OCI-LY3 (cell line): Measurements from ENCODE around the gene BMAL1.

Experiments used
- H2AFZ ChIP-seq: fragments of 200-600, 300-600 bp; shearing (Covaris generic); 2 replicates; pipeline ENCODE4 v1.6.0; 2014; ENCODE audit warnings: antibody characterized with exemption, low read depth, low read length
- H3K27ac ChIP-seq: fragments of 200-600, 300-600 bp; sonication (generic); 2 replicates; pipeline ENCODE4 v1.5.1; 2014; ENCODE audit warnings: mild to moderate bottlenecking, low read length, moderate library complexity, mixed read lengths
- H3K27me3 ChIP-seq: fragments of 200-600, 300-600 bp; sonication (generic); 2 replicates; pipeline ENCODE4 v1.6.1; 2014; ENCODE audit warnings: low read depth, low read length, mixed read lengths
- H3K36me3 ChIP-seq: fragments of 200-600, 300-600 bp; sonication (generic); replicated peaks from 2 replicates; pipeline ENCODE3; 2014; ENCODE audit warnings: low read depth, low read length, mixed read lengths
- H3K4me1 ChIP-seq: fragments of 300-600, 200-600 bp; sonication (generic); 2 replicates; pipeline ENCODE4 v1.6.1; 2014; ENCODE audit warnings: low read length, mixed read lengths
- H3K4me2 ChIP-seq: fragments of 200-600, 300-600 bp; sonication (generic); 2 replicates; pipeline ENCODE4 v1.6.1; 2014; ENCODE audit warnings: low read length, mixed read lengths
- H3K4me3 ChIP-seq: fragments of 300-600, 200-600 bp; sonication (generic); 2 replicates; pipeline ENCODE4 v1.5.1; 2014; ENCODE audit warnings: antibody characterized with exemption, mild to moderate bottlenecking, low read length, moderate library complexity
- H3K79me2 ChIP-seq: fragments of 300-600, 200-600 bp; shearing (Covaris generic); 2 replicates; pipeline ENCODE4 v1.6.1; 2014; ENCODE audit warnings: mild to moderate bottlenecking, low read length, mixed read lengths
- H3K9ac ChIP-seq: fragments of 300-600, 200-600 bp; shearing (Covaris generic); 2 replicates; pipeline ENCODE4 v1.6.0; 2014; ENCODE audit warnings: mild to moderate bottlenecking, low read length, moderate library complexity
- H3K9me3 ChIP-seq: fragments of 200-600, 300-600 bp; shearing (Covaris generic); 2 replicates; pipeline ENCODE4 v1.6.1; 2014; ENCODE audit warnings: low read length, mixed read lengths; ENCODE audit not compliant: insufficient read depth
- H4K20me1 ChIP-seq: fragments of 200-600, 300-600 bp; sonication (generic); 2 replicates; pipeline ENCODE4 v1.6.1; 2016; ENCODE audit warnings: low read length, mixed read lengths; ENCODE audit not compliant: insufficient read depth
- EZH2phosphoT487 ChIP-seq: fragments of 200-600 bp; shearing (Covaris generic); IDR thresholded peaks from 2 replicates; pipeline ENCODE4 v1.6.1; 2018; ENCODE audit warnings: antibody characterized with exemption, mixed run types, low read depth
- TF ChIP-seq, protein P1 (sequence below): fragments of 200-600, 300-600 bp; sonication (generic); IDR thresholded peaks from 2 replicates; pipeline ENCODE4 v1.5.1; 2014; ENCODE audit warnings: antibody characterized with exemption, low read length, low read depth

BMAL1 gene

DNA sequence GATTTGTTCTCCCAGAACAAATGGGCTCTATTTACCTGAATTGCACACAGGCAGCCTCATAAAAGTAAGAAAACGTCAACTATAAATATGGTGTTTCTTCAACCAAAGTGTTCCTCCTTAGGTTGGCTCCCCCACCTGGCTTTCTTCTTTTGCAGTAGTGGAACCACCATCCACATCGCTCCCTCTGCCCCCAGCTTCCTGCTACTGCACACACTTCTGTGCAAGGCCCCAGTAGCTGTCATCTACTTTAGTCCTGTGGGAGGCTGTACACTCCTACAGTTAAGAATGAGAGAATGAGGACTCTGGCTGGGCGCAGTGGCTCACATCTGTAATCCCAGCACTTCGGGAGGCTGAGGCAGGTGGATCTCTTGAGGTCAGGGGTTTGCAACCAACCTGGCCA is 89.5 kb downstream of the BMAL1 start:
- no peaks in the 10 kb centered on the region for H3K36me3 ChIP-seq
- no peak overlapping the region for H3K4me2 ChIP-seq
- no peak overlapping the region for H3K9ac ChIP-seq
- H3K27me3 ChIP-seq, result no peaks in the 10 kb centered on the region
- H3K4me1 ChIP-seq, result no peaks in the 10 kb centered on the region
- no peak for TF ChIP-seq EZH2phosphoT487
- TF ChIP-seq, protein P1, sequence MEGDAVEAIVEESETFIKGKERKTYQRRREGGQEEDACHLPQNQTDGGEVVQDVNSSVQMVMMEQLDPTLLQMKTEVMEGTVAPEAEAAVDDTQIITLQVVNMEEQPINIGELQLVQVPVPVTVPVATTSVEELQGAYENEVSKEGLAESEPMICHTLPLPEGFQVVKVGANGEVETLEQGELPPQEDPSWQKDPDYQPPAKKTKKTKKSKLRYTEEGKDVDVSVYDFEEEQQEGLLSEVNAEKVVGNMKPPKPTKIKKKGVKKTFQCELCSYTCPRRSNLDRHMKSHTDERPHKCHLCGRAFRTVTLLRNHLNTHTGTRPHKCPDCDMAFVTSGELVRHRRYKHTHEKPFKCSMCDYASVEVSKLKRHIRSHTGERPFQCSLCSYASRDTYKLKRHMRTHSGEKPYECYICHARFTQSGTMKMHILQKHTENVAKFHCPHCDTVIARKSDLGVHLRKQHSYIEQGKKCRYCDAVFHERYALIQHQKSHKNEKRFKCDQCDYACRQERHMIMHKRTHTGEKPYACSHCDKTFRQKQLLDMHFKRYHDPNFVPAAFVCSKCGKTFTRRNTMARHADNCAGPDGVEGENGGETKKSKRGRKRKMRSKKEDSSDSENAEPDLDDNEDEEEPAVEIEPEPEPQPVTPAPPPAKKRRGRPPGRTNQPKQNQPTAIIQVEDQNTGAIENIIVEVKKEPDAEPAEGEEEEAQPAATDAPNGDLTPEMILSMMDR, result no peak
- no peak overlapping the region for H3K4me3 ChIP-seq
- no peak overlapping the region for H2AFZ ChIP-seq
- H3K79me2 ChIP-seq, result no peaks in the 10 kb centered on the region
- H4K20me1 ChIP-seq, result no peaks in the 10 kb centered on the region
- no peaks in the 10 kb centered on the region for H3K9me3 ChIP-seq
- no peak overlapping the region for H3K27ac ChIP-seq

DNA sequence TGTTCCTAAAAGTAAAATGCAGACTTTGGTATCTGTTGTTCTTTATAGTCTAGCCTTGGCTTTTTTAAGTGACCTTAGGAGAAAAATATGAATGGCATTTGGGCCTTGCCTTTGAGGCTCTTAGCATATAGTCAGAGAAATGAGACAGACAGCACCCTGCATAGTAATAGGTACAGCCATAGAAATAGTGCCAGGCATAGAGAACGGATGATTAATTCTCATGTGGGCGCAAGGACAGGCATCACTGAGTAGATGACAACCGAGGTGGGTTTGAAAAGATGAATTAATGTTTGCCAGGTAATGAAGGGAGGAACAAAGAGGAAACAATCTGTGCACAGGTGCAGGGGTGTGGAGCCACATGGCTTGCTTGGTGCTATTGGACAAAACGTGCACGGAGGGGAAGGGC is 90.5 kb downstream of the BMAL1 start:
- H3K4me3 ChIP-seq, result no peak overlapping the region
- no peak overlapping the region for H2AFZ ChIP-seq
- no peak overlapping the region for H3K27ac ChIP-seq
- no peaks in the 10 kb centered on the region for H4K20me1 ChIP-seq
- TF ChIP-seq, protein P1, result no peak
- no peak for TF ChIP-seq EZH2phosphoT487
- no peak overlapping the region for H3K4me2 ChIP-seq
- H3K36me3 ChIP-seq, result no peaks in the 10 kb centered on the region
- no peaks in the 10 kb centered on the region for H3K4me1 ChIP-seq
- no peaks in the 10 kb centered on the region for H3K9me3 ChIP-seq
- H3K27me3 ChIP-seq, result no peaks in the 10 kb centered on the region
- H3K79me2 ChIP-seq, result no peaks in the 10 kb centered on the region
- no peak overlapping the region for H3K9ac ChIP-seq

DNA sequence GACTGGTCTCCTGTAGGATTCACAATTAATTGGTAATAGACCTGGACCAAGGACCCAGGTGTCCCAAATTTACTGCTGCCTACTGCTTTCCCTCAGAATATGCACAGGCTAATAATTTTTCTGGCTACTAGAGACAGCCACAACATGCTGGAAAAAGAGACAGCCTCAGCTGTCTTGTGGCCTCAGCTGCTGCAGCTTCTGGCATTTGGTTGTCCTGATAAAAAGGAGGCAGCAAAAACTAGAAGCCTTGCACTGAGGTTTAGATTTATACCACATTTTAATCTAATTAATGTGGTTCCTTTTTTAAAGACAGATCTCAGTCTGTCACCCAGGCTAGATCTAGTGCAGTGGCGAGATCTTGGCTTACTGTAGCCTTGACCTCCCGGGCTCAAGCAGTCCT is 95.6 kb downstream of the BMAL1 start:
- H3K4me2 ChIP-seq, result no peak overlapping the region
- no peaks in the 10 kb centered on the region for H3K9me3 ChIP-seq
- H3K9ac ChIP-seq, result no peak overlapping the region
- H3K79me2 ChIP-seq, result no peaks in the 10 kb centered on the region
- H3K4me1 ChIP-seq, result no peaks in the 10 kb centered on the region
- H4K20me1 ChIP-seq, result no peaks in the 10 kb centered on the region
- TF ChIP-seq EZH2phosphoT487, result no peak
- TF ChIP-seq, protein P1, result no peak
- H3K27me3 ChIP-seq, result no peaks in the 10 kb centered on the region
- H3K36me3 ChIP-seq, result no peaks in the 10 kb centered on the region
- no peak overlapping the region for H3K27ac ChIP-seq
- no peak overlapping the region for H3K4me3 ChIP-seq
- H2AFZ ChIP-seq, result no peak overlapping the region

DNA sequence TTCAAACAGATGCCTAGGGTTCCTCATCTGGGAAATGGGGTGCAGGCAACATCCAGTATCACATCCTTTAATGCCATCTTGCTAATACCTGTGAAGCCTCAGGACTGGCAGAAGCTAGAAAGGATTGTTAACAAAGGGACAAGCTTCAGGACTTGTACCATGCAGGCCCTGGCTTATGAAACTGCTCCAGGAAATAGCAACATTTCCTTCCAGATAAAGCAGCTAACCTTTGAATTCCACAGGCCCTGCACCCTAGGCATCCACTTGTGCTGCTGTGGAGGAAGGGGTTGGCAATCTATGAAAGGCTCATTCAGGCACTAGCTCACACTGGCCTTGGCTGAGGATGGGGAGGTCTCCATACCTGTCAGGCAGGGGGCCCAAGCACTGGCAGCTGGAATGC is 98.2 kb downstream of the BMAL1 start:
- Histone ChIP-seq H3K27me3 (no peaks in the 10 kb centered on the region), H3K4me3 (no peak overlapping the region), H3K4me2 (no peak overlapping the region), H2AFZ (no peak overlapping the region), H3K27ac (no peak overlapping the region), H4K20me1 (no peaks in the 10 kb centered on the region), H3K4me1 (no peaks in the 10 kb centered on the region), H3K9ac (no peak overlapping the region), H3K79me2 (no peaks in the 10 kb centered on the region), H3K36me3 (no peaks in the 10 kb centered on the region), H3K9me3 (no peaks in the 10 kb centered on the region)
- TF ChIP-seq, protein P1, result no peak
- TF ChIP-seq EZH2phosphoT487, result no peak
